ENCODE data around the gene CISD3. TPM values are rescaled to one million over a fixed set of nuclear protein-coding genes. Genes with fewer than 3 reads are reported as not detected.

The CISD3 gene
- total and polyA plus RNA-seq, 10 of the 15 experiments (the other 5 are each of a cell fraction or from before 2014, with no cell fraction given) = 2.6 to 38.1 (median 8.1) TPM

DNA sequence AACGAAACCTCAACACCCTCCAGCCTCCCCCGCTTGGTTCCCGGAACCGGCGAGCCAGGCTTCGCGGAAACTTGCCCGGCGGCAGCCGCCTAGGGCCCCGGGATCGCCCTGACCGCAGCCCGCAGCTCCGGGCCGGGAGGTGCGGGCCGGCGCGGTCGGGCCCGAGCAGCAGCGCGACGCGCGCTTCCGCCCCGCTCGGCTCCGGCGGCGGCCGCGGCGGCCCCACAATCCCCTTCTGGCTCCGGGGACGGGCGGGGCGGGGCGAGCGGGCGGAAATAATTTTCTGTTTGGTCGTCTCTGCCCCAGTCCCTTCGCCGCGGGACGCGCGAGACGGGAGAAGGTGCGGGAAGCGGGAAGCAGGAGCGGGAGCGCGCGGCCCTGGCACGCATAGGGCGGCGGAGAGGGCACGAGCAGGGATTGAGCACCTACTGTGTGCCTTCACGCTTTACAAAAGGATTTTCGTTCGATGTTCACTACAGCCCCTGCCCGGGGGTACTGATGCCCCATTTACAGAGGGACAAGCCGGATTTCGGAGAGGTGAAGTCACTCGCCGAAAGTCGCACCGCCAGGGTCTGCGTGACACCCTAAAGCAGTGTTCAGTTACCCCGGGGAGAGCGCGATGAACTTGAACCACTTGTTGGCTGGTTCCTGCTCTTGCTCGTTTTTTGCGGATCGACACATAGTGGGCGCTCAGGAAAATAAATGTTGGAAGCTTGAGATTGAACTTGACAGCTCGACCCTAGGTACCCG lies 27.8 kb upstream of the CISD3 start:
- 1% methylated on average over 66 of the region's 81 CpGs for WGBS (ENCODE audit: insufficient coverage, insufficient replicate concordance, low lambda C conversion rate, missing lambda C conversion rate)
- peak overlapping the region; percentile 99 for H3K4me2 ChIP-seq (ENCODE audit: control insufficient read depth, insufficient read depth)
- H3K4me1 ChIP-seq (ENCODE audit: control insufficient read depth, insufficient read depth, low read length) = peaks cover 27% of the 10 kb centered on the region
- TSS peak; percentile 82 for BruUV-seq (replicated peaks)
- ChIA-PET SMC1A (ENCODE audit: uncharacterized antibody, unreplicated experiment) (interaction anchor here (1.5 to 1.6 kb wide), 3 partner anchors 9 to 144 kb away, joined by 3 to 5 read pairs (median 4); partner anchors contain the start of gene EPOP), POLR2A (interaction anchor here (1.3 to 2.0 kb wide), 4 partner anchors 16 to 50 kb away, joined by 5 to 7 read pairs (median 6); partner anchors contain the start of gene PSMB3), CTCF (interaction anchor here (1.2 kb wide), 1 partner anchor 26 kb away, joined by 4 read pairs; no protein-coding TSS in a partner anchor), RAD21 (ENCODE audit: unreplicated experiment) (interaction anchor here (1.5 to 2.0 kb wide), 2 partner anchors 22 to 25 kb away, joined by 3 to 13 read pairs; no protein-coding TSS in a partner anchor)
- H3K4me3 ChIP-seq = peak overlapping the region; percentile 91
- DNase-seq (ENCODE audit: low read depth, low spot score) = no peak
- intact Hi-C loops (cut with micrococcal nuclease; ENCODE audit: unreplicated experiment) (loop anchor here (2.0 kb wide), 1 partner anchor 28 kb away; the partner anchor contains the start of gene CISD3), in situ Hi-C loops (cut with MboI) (no loop called here)
- no peaks in the 10 kb centered on the region for H3K27me3 ChIP-seq (replicated peaks in 1 of 2; ENCODE audit: control insufficient read depth in 2 of 2, insufficient read depth in 2 of 2, low read length in 1 of 2)
- peak overlapping the region; percentile 100 for H3K9ac ChIP-seq (ENCODE audit: control insufficient read depth, insufficient read depth, low read length)
- peaks cover 0 to 2% of the 10 kb centered on the region in 2 experiments; a peak in 1 of 4 replicates for H3K36me3 ChIP-seq (ENCODE audit: control insufficient read depth in 2 of 2, insufficient read depth in 2 of 2, low read length in 1 of 2)
- peaks cover 44% of the 10 kb centered on the region for H3K79me2 ChIP-seq (ENCODE audit: control insufficient read depth, insufficient read depth, low read length)
- peak overlapping the region; percentile 100 for H3K27ac ChIP-seq (ENCODE audit: control insufficient read depth, insufficient read depth)
- no peak for FAIRE-seq
- H3K9me3 ChIP-seq (replicated peaks; ENCODE audit: control insufficient read depth, insufficient read depth, low read length) = no peaks in the 10 kb centered on the region
- peak; percentile 38 for ATAC-seq
- peak overlapping the region; percentile 35; the same call in 1 of the 2 replicates for H2AFZ ChIP-seq (ENCODE audit: control insufficient read depth, low read depth, low read length)
- no peaks in the 10 kb centered on the region for H4K20me1 ChIP-seq (ENCODE audit: control insufficient read depth, insufficient read depth)
- TF ChIP-seq, protein P1, sequence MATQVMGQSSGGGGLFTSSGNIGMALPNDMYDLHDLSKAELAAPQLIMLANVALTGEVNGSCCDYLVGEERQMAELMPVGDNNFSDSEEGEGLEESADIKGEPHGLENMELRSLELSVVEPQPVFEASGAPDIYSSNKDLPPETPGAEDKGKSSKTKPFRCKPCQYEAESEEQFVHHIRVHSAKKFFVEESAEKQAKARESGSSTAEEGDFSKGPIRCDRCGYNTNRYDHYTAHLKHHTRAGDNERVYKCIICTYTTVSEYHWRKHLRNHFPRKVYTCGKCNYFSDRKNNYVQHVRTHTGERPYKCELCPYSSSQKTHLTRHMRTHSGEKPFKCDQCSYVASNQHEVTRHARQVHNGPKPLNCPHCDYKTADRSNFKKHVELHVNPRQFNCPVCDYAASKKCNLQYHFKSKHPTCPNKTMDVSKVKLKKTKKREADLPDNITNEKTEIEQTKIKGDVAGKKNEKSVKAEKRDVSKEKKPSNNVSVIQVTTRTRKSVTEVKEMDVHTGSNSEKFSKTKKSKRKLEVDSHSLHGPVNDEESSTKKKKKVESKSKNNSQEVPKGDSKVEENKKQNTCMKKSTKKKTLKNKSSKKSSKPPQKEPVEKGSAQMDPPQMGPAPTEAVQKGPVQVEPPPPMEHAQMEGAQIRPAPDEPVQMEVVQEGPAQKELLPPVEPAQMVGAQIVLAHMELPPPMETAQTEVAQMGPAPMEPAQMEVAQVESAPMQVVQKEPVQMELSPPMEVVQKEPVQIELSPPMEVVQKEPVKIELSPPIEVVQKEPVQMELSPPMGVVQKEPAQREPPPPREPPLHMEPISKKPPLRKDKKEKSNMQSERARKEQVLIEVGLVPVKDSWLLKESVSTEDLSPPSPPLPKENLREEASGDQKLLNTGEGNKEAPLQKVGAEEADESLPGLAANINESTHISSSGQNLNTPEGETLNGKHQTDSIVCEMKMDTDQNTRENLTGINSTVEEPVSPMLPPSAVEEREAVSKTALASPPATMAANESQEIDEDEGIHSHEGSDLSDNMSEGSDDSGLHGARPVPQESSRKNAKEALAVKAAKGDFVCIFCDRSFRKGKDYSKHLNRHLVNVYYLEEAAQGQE (IDR thresholded peaks at IDR 0.05; ENCODE audit: low read depth, low read length) = no peak
- TF ChIP-seq, protein P2, sequence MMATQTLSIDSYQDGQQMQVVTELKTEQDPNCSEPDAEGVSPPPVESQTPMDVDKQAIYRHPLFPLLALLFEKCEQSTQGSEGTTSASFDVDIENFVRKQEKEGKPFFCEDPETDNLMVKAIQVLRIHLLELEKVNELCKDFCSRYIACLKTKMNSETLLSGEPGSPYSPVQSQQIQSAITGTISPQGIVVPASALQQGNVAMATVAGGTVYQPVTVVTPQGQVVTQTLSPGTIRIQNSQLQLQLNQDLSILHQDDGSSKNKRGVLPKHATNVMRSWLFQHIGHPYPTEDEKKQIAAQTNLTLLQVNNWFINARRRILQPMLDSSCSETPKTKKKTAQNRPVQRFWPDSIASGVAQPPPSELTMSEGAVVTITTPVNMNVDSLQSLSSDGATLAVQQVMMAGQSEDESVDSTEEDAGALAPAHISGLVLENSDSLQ (IDR thresholded peaks at IDR 0.05) = no peak
- TF ChIP-seq, protein P3, sequence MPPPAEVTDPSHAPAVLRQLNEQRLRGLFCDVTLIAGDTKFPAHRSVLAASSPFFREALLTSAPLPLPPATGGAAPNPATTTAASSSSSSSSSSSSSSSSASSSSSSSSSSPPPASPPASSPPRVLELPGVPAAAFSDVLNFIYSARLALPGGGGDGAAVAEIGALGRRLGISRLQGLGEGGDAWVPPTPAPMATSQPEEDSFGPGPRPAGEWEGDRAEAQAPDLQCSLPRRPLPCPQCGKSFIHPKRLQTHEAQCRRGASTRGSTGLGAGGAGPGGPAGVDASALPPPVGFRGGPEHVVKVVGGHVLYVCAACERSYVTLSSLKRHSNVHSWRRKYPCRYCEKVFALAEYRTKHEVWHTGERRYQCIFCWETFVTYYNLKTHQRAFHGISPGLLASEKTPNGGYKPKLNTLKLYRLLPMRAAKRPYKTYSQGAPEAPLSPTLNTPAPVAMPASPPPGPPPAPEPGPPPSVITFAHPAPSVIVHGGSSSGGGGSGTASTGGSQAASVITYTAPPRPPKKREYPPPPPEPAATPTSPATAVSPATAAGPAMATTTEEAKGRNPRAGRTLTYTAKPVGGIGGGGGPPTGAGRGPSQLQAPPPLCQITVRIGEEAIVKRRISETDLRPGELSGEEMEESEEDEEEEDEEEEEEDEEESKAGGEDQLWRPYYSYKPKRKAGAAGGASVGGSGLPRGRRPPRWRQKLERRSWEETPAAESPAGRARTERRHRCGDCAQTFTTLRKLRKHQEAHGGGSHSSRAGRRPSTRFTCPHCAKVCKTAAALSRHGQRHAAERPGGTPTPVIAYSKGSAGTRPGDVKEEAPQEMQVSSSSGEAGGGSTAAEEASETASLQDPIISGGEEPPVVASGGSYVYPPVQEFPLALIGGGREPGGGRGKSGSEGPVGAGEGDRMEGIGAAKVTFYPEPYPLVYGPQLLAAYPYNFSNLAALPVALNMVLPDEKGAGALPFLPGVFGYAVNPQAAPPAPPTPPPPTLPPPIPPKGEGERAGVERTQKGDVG (CRISPR knock-in tag; IDR thresholded peaks at IDR 0.05) = no peak
- TF ChIP-seq ZNF622 (IDR thresholded peaks at IDR 0.05) (no peak), SIX5 (IDR thresholded peaks at IDR 0.05; ENCODE audit: low read depth, low read length, severe bottlenecking) (no peak), HDGF (IDR thresholded peaks at IDR 0.05) (no peak), SUPT20H (IDR thresholded peaks at IDR 0.05; ENCODE audit: borderline replicate concordance, control insufficient read depth, low read depth, low read length) (no peak)
- TF ChIP-seq, protein P4, sequence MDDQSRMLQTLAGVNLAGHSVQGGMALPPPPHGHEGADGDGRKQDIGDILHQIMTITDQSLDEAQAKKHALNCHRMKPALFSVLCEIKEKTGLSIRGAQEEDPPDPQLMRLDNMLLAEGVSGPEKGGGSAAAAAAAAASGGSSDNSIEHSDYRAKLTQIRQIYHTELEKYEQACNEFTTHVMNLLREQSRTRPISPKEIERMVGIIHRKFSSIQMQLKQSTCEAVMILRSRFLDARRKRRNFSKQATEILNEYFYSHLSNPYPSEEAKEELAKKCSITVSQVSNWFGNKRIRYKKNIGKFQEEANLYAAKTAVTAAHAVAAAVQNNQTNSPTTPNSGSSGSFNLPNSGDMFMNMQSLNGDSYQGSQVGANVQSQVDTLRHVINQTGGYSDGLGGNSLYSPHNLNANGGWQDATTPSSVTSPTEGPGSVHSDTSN (IDR thresholded peaks at IDR 0.05; ENCODE audit: insufficient replicate concordance, low read depth, low read length) = no peak
- TF ChIP-seq, protein P5, sequence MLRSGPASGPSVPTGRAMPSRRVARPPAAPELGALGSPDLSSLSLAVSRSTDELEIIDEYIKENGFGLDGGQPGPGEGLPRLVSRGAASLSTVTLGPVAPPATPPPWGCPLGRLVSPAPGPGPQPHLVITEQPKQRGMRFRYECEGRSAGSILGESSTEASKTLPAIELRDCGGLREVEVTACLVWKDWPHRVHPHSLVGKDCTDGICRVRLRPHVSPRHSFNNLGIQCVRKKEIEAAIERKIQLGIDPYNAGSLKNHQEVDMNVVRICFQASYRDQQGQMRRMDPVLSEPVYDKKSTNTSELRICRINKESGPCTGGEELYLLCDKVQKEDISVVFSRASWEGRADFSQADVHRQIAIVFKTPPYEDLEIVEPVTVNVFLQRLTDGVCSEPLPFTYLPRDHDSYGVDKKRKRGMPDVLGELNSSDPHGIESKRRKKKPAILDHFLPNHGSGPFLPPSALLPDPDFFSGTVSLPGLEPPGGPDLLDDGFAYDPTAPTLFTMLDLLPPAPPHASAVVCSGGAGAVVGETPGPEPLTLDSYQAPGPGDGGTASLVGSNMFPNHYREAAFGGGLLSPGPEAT (IDR thresholded peaks at IDR 0.05; ENCODE audit: low read depth) = no peak

All from GM12878 (cell line).